Tibial nerve (tissue), 3 donors: ENCODE measurements around the gene GMDS.

Experiments used
- POLR2A ChIP-seq, 2 donors: fragments of 450-650 bp; IDR thresholded peaks; one replicate each; pipeline ENCODE4 v1.6.1; 2017; ENCODE audit warnings: antibody characterized with exemption in 2 of 2, mild to moderate bottlenecking in 2 of 2, moderate library complexity in 2 of 2
- TF ChIP-seq, protein P1 (sequence below), 5 experiments: fragments of 200-600 bp in 3 of 5; fragments of 450-650 bp in 2 of 5; sonication (generic) in 3 of 5; IDR thresholded peaks; one replicate each; pipeline ENCODE4 v1.5.1; 2016 to 2019; ENCODE audit warnings: antibody characterized with exemption in 5 of 5, mild to moderate bottlenecking in 3 of 5, moderate library complexity in 2 of 5

DNA sequence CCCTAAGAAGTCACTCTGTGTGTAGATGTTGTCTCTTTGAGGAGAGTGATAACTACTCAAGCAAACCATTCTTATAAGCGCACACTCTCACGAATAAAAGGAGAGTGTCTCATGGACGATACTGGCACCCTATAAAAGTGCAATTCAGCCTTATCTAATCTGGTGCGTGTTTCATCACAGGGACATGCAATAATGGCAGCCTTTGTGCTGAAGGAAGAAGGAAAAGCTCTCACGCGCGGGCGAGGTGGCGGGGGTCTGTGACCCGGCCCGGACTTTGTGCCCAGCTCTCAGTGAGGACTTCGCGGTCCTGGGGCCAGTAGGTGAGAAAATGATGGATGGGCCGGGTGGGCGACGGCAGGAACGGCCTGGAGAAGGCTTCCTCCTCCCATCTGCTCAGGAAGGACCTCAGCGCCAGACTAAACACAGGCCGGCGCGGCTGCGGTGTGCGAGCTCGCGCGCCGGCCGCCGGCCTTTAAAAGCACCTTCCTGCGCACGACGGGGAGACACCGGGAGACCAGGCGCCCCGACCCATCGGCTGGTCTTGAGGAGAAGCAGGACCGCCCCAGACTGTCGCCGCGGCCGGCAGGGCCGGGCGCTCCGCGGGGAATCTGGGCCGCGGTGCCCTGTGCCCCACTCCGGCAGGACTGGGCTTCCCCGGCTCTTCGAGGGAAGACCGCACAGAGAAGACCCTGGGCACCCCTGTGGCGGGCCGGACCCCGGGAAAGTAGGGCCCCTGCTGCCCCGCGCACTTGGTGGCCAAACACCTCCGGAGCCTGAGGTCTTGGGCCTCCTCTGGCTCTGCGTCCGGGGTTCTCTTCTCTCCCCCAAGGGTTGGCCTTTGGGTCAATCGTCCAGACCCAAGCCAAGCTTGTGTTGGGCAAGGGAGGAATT is 644.0 kb downstream of the GMDS start:
- TF ChIP-seq, protein P1, sequence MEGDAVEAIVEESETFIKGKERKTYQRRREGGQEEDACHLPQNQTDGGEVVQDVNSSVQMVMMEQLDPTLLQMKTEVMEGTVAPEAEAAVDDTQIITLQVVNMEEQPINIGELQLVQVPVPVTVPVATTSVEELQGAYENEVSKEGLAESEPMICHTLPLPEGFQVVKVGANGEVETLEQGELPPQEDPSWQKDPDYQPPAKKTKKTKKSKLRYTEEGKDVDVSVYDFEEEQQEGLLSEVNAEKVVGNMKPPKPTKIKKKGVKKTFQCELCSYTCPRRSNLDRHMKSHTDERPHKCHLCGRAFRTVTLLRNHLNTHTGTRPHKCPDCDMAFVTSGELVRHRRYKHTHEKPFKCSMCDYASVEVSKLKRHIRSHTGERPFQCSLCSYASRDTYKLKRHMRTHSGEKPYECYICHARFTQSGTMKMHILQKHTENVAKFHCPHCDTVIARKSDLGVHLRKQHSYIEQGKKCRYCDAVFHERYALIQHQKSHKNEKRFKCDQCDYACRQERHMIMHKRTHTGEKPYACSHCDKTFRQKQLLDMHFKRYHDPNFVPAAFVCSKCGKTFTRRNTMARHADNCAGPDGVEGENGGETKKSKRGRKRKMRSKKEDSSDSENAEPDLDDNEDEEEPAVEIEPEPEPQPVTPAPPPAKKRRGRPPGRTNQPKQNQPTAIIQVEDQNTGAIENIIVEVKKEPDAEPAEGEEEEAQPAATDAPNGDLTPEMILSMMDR (IDR thresholded peaks at IDR 0.05) = no peak
- TF ChIP-seq POLR2A (IDR thresholded peaks at IDR 0.05) = no peak
